Loucy (cell line): ENCODE results near the gene EXO5.

ENCODE experiments used
- H2AFZ ChIP-seq: fragments of 200-600 bp; sonication (generic); 2 replicates; pipeline ENCODE4 v1.6.0; 2016; ENCODE audit warnings: antibody characterized with exemption, mild to moderate bottlenecking, low read length, moderate library complexity
- H3F3A ChIP-seq: fragments of 200-600 bp; 2 replicates; pipeline ENCODE4 v1.6.0; 2016; ENCODE audit warnings: antibody characterized with exemption, low read depth, mild to moderate bottlenecking
- H3K27me3 ChIP-seq: fragments of 200-600 bp; sonication (generic); 2 replicates; pipeline ENCODE4 v1.6.1; 2014; ENCODE audit warnings: low read length, mild to moderate bottlenecking; ENCODE audit not compliant: insufficient read depth, poor library complexity, severe bottlenecking
- H3K36me3 ChIP-seq: fragments of 200-600 bp; sonication (generic); 2 replicates; pipeline ENCODE4 v1.6.1; 2016; ENCODE audit warnings: low read length; ENCODE audit not compliant: insufficient read depth
- H3K4me1 ChIP-seq: fragments of 200-600 bp; sonication (generic); 2 replicates; pipeline ENCODE4 v1.5.1; 2014; ENCODE audit warnings: low read length, mild to moderate bottlenecking; ENCODE audit not compliant: insufficient read depth, poor library complexity, severe bottlenecking
- H3K4me2 ChIP-seq: fragments of 200-600 bp; sonication (generic); 2 replicates; pipeline ENCODE4 v1.6.0; 2014; ENCODE audit warnings: antibody characterized with exemption, low read length, low read depth, mild to moderate bottlenecking; ENCODE audit not compliant: poor library complexity, severe bottlenecking
- H3K4me3 ChIP-seq: fragments of 200-600 bp; sonication (generic); 2 replicates; pipeline ENCODE4 v1.5.1; 2014; ENCODE audit warnings: low read length, mild to moderate bottlenecking, mixed read lengths; ENCODE audit not compliant: poor library complexity, severe bottlenecking
- H3K79me2 ChIP-seq: fragments of 200-600 bp; sonication (generic); 2 replicates; pipeline ENCODE4 v1.6.1; 2014; ENCODE audit warnings: low read length; ENCODE audit not compliant: insufficient read depth
- H3K9ac ChIP-seq: fragments of 200-600 bp; sonication (generic); 2 replicates; pipeline ENCODE4 v1.6.0; 2014; ENCODE audit warnings: mild to moderate bottlenecking, low read depth, low read length, moderate library complexity; ENCODE audit not compliant: poor library complexity, severe bottlenecking
- H3K9me2 ChIP-seq: fragments of 200-600 bp; sonication (generic); replicated peaks from 2 replicates; pipeline ENCODE4 v1.6.1; 2016; ENCODE audit warnings: low read depth, low read length, mixed read lengths
- H3K9me3 ChIP-seq: fragments of 200-600 bp; sonication (generic); 2 replicates; pipeline ENCODE4 v1.6.1; 2014; ENCODE audit warnings: mild to moderate bottlenecking, antibody characterized with exemption, low read length, low read depth; ENCODE audit not compliant: insufficient read depth
- H4K20me1 ChIP-seq: fragments of 200-600 bp; sonication (generic); 2 replicates; pipeline ENCODE4 v1.6.0; 2014; ENCODE audit warnings: antibody characterized with exemption, low read length, mild to moderate bottlenecking; ENCODE audit not compliant: insufficient read depth, poor library complexity, severe bottlenecking
- CTCF ChIP-seq: fragments of 200-600 bp; sonication (generic); conservative IDR thresholded peaks from 2 replicates; pipeline ENCODE4 v1.5.1; 2014; ENCODE audit warnings: mild to moderate bottlenecking, antibody characterized with exemption, low read length
- EZH2phosphoT487 ChIP-seq: fragments of 200-600 bp; IDR thresholded peaks from 2 replicates; pipeline ENCODE4 v1.6.1; 2018; ENCODE audit warnings: antibody characterized with exemption, mild to moderate bottlenecking, moderate library complexity, borderline replicate concordance

EXO5 gene

DNA sequence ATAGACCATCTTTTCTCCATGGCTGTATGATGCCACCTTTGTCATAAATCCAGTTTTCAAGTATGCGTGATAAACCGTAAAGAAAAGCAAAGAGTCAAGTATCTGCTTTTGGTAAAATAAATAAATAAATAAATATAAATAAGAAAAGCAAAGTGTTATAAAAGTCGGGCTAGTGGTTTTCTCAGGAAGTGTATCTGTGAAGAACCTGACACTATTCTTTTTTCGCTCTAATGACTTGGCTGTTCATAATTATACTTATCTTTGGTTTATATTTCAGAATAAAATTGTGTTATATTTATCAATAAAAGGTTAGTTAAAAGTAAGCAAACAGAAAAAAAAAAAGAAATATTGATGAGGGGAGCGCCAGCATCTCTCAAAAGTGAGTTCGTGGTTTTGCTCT, 594 bp upstream of the EXO5 start:
- Histone ChIP-seq H3K79me2 (peaks cover 19% of the 10 kb centered on the region), H3F3A (no peaks in the 10 kb centered on the region), H3K4me2 (peak overlapping the region; percentile 80), H3K9me3 (peaks cover 4% of the 10 kb centered on the region; the same call in 1 of the 2 replicates), H4K20me1 (no peaks in the 10 kb centered on the region), H3K4me3 (peak overlapping the region; percentile 97), H3K9ac (peak overlapping the region; percentile 97), H2AFZ (peak overlapping the region; percentile 98), H3K27me3 (no peaks in the 10 kb centered on the region), H3K36me3 (no peaks in the 10 kb centered on the region), H3K4me1 (peaks cover 11% of the 10 kb centered on the region), H3K9me2 (no peaks in the 10 kb centered on the region)
- no peak for TF ChIP-seq EZH2phosphoT487
- no peak for TF ChIP-seq CTCF

- Histone ChIP-seq H3K9me3 (peaks cover 4% of the 10 kb centered on the region; the same call in 1 of the 2 replicates), H3K4me2 (no peak overlapping the region), H3K4me3 (no peak overlapping the region), H3K79me2 (no peaks in the 10 kb centered on the region; the same call in 1 of the 2 replicates), H3F3A (0 out of 2 replicates have a peak, but pooled peaks cover 3% of the 10 kb centered on the region), H3K9me2 (no peaks in the 10 kb centered on the region), H2AFZ (no peak overlapping the region), H3K36me3 (peaks cover 9% of the 10 kb centered on the region; the same call in 1 of the 2 replicates), H3K9ac (no peak overlapping the region), H3K27me3 (no peaks in the 10 kb centered on the region), H3K4me1 (no peaks in the 10 kb centered on the region), H4K20me1 (no peaks in the 10 kb centered on the region)
- TF ChIP-seq CTCF (no peak), EZH2phosphoT487 (no peak)
Measured at GRCh38 chr1:40519517-40519916, 10.9 kb downstream of the EXO5 start.

DNA sequence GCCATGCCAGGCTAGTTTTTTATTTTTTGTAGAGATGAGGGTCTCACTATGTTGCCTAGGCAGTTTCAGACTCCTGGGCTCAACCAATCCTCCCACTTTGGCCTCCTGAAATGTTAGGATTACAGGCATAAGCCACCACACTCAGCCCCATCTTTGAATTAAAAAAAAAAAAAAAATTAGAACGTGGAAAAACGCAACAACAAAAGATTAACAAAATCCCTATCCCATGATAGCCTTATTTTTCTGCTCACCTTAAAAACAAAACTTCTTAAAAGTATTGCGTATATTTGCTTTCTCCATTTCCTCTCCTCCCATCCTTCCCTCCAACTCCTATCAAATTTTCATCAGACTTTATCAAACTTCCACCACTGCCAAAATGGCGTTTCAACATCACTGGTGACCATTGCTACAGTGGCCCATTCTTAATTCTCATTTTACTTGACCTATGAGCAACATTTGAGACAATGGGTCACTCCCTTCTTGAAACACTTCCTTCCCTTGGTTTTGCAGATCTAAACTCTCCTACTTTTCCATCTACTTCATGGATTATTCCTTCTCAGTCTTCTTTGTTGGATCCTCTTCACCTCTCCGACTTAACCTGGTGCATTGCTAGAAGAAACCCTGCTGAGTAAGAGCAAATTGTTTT, 22.3 kb downstream of the EXO5 start:
- H3K27me3 ChIP-seq = no peaks in the 10 kb centered on the region
- no peaks in the 10 kb centered on the region for H4K20me1 ChIP-seq
- no peaks in the 10 kb centered on the region for H3K36me3 ChIP-seq

More for the DNA sequence above, 22.3 kb downstream of the EXO5 start:
- Histone ChIP-seq H2AFZ (peak overlapping the region; percentile 97), H3K4me3 (peak overlapping the region; percentile 91), H3K9ac (peak overlapping the region; percentile 77), H3K79me2 (peaks cover 5% of the 10 kb centered on the region; the same call in 1 of the 2 replicates), H3K9me2 (no peaks in the 10 kb centered on the region), H3K4me1 (peaks cover 22% of the 10 kb centered on the region), H3K4me2 (peak overlapping the region; percentile 81), H3F3A (no peaks in the 10 kb centered on the region), H3K9me3 (peaks cover 5% of the 10 kb centered on the region; the same call in 1 of the 2 replicates)
- TF ChIP-seq CTCF (no peak), EZH2phosphoT487 (no peak)
